ENCODE measurements around the gene UNC13A. TPM values are rescaled to one million over a fixed set of nuclear protein-coding genes. Genes with fewer than 3 reads are reported as not detected.

UNC13A gene
- total RNA-seq (under 1 TPM in 8 of 10 donors, not detected in 2; 0.02 to 0.72 (median 0.06) TPM), polyA plus RNA-seq (under 1 TPM; 0.03 to 0.44 TPM)
- long read RNA-seq, donor 1: 0 reads
- long read RNA-seq, donor 2: 0 reads
- long read RNA-seq, donor 3: 0 reads

DNA sequence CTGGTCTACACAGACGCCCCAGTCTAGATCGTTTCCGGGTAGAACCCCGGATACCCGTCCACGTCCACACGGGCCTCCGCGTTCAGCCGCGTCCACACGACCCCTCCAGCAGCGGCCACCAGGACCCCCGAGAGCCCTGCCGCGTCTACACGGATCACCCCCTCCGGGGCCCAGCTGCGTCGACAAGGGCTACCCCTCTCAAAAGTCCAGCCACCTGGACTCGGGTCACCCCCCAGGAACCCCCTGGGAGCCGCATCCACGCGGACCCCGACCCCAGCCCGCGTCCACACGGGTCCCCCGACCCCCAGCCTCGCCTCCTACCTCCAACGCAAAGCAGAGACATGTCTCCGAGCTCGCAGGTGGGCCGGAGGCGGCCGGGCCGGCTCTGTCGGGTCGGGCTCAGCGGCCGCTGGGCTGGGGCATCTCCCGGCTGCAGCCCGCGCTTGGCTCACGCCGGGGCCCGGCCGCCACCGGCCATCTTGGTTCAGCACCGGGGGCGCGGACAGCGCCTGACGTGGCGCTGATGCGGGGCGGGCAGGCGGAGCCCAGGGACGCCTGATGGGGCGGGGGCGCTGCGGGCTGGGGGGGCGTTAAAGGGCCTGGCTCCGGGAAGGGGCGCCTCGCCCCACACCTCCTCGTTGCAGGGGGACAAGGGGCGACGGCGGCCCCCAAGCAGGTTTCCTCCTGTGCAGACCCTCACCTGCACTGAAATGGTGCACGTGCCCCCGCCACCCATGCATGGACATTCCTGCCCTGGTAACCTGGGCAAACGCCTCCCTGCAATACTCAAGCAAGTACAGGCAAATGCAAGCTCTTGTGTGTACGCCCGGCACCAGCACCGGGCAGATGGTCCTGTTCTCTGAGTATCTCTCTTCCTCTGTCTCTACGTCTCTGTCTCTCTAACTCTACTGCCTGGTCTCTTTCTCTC lies at the start of gene UNC13A:
Gene UNC13A, minus strand, starts transcription at position 498 of the 928 bp plus-strand sequence. Its CDS starts 155 bp downstream, at position 343.
- WGBS, 2 donors: 2% methylated on average over 72 to 77 of the region's 77 CpGs
- peak within 1 kb of the TSS in 4 of 10 donors; percentile 10 to 22 (median 12) for H3K4me3 ChIP-seq
- DNase-seq: peak; percentile 40 to 56
- intact Hi-C loops (cut with DNase I): no loop called here
- H3K4me1 ChIP-seq: peaks cover 7 to 32% (median 22%) of the 10 kb centered on the region in 9 donors
- no peaks in the 10 kb centered on the region for H3K36me3 ChIP-seq
- peak; percentile 36 to 78 (median 70) for ATAC-seq
- H3K27ac ChIP-seq: no peak within 1 kb of the TSS
- peaks cover 13 to 87% (median 67%) of the 10 kb centered on the region in 7 donors for H3K27me3 ChIP-seq
- no peaks in the 10 kb centered on the region for H3K9me3 ChIP-seq
- TF ChIP-seq, protein P1, sequence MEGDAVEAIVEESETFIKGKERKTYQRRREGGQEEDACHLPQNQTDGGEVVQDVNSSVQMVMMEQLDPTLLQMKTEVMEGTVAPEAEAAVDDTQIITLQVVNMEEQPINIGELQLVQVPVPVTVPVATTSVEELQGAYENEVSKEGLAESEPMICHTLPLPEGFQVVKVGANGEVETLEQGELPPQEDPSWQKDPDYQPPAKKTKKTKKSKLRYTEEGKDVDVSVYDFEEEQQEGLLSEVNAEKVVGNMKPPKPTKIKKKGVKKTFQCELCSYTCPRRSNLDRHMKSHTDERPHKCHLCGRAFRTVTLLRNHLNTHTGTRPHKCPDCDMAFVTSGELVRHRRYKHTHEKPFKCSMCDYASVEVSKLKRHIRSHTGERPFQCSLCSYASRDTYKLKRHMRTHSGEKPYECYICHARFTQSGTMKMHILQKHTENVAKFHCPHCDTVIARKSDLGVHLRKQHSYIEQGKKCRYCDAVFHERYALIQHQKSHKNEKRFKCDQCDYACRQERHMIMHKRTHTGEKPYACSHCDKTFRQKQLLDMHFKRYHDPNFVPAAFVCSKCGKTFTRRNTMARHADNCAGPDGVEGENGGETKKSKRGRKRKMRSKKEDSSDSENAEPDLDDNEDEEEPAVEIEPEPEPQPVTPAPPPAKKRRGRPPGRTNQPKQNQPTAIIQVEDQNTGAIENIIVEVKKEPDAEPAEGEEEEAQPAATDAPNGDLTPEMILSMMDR (IDR thresholded peaks at IDR 0.05): no peak

DNA sequence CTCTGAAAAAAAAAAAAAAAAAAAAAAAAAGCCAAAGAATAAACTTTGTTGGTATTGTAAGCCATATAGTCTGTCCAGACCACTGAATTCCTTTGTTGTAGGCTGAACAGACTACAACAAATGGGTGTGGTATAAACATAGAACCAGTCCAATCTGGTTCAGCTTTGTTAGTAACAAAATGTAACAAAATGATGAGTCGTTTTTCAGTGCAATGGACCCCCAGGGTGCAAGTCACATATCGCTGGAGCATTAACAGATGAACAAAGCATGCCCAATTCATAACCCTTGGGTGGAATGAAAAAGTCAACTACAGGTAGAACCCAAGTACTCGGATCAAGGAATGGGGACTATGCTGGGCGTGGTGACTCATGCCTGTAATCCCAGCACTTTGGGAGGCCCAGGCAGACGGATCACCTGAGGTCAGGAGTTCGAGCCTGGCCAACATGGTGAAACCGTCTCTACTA lies 49.6 kb upstream of the UNC13A start:
- DNase-seq: no peak
- Histone ChIP-seq H3K4me1 (no peaks in the 10 kb centered on the region), H3K9me3 (no peaks in the 10 kb centered on the region), H3K27ac (no peak overlapping the region), H3K4me3 (no peak overlapping the region), H3K27me3 (no peaks in the 10 kb centered on the region), H3K36me3 (peaks cover 0 to 58% (median 13%) of the 10 kb centered on the region in 9 donors)
- no peak for ATAC-seq
- 91 to 94% methylated on average over 7 of the region's 7 CpGs for WGBS, 2 donors
- TF ChIP-seq, protein P1 (IDR thresholded peaks at IDR 0.05): no peak
- intact Hi-C loops (cut with DNase I): no loop called here

DNA sequence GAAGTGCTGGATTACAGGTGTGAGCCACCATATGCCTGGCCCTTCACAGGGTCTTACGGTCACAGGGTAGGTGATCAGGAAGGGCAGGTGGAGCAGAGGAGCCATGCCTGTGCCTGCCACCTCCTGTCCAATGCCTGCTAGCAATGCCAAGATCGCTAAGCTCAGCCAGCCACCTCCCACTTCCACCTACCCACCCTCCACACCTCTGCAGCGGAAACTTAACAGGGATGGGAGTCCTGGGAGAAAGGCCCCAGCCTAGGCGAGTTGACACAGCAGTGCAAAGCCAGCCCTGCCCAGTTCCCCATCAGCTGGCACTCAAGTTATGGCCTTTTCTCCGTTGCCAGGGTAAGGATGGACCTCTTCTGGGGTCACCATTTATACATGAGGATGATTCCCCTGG lies 47.3 kb upstream of the UNC13A start:
- intact Hi-C loops (cut with DNase I): no loop called here
- H3K4me3 ChIP-seq: no peak overlapping the region
- H3K4me1 ChIP-seq: peaks cover 0 to 5% (median 0%) of the 10 kb centered on the region in 9 donors
- peaks cover 0 to 81% (median 25%) of the 10 kb centered on the region in 9 donors for H3K36me3 ChIP-seq
- no peaks in the 10 kb centered on the region for H3K27me3 ChIP-seq
- DNase-seq (no peak), ATAC-seq (no peak)
- H3K27ac ChIP-seq: no peak overlapping the region
- TF ChIP-seq, protein P1 (IDR thresholded peaks at IDR 0.05): no peak
- peaks cover 0 to 6% (median 0%) of the 10 kb centered on the region in 11 donors for H3K9me3 ChIP-seq
- WGBS, 2 donors: 87 to 95% methylated on average over 5 of the region's 5 CpGs

DNA sequence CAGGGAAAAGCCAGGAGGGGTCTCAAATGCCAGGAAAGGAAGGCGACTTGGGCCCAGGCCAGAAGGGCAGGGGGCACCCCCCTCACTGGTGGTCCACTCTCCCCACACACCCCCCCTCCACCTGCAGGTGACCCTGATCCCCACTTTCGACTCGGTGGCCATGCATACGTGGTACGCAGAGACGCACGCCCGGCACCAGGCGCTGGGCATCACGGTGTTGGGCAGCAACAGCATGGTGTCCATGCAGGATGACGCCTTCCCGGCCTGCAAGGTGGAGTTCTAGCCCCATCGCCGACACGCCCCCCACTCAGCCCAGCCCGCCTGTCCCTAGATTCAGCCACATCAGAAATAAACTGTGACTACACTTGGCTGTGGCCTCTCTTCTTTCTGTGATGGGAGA lies 46.0 kb upstream of the UNC13A start:
- ATAC-seq: no peak
- peaks cover 0 to 5% (median 0%) of the 10 kb centered on the region in 9 donors for H3K4me1 ChIP-seq
- H3K27ac ChIP-seq: no peak overlapping the region
- H3K9me3 ChIP-seq: peaks cover 0 to 6% (median 0%) of the 10 kb centered on the region in 11 donors
- intact Hi-C loops (cut with DNase I): no loop called here
- H3K4me3 ChIP-seq: no peak overlapping the region
- H3K27me3 ChIP-seq: no peaks in the 10 kb centered on the region
- H3K36me3 ChIP-seq: peaks cover 0 to 94% (median 30%) of the 10 kb centered on the region in 9 donors
- TF ChIP-seq, protein P1 (IDR thresholded peaks at IDR 0.05): no peak
- WGBS, 2 donors: 95% methylated on average over 15 to 16 of the region's 16 CpGs
- DNase-seq: no peak
